ENCODE results near the gene NOS1AP.

DNA sequence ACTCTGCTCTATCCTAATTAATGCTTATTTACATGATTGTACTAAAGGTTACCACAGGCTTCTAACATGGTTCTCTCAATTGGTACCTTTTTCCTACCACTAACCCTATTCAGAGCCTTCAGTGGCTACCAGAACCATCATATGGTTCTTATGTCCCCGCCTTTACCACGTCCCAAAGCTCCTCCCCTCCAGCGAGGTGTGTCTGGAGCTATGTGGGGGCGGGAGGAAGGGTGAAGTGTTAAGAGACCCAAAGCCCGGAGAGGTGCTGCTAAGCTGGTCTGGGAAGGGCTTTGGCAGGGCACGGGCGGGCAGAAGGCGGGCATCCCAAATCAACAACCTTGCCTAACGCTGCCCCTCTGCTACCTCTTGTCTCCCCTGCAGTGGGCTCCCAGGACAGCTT lies 297.2 kb downstream of the NOS1AP start:
- TF ChIP-seq POLR2AphosphoS5 (IDR thresholded peaks at IDR 0.05; ENCODE audit: low read depth, low read length), result no peak
- TF ChIP-seq POLR2A (IDR thresholded peaks at IDR 0.05; ENCODE audit: low read depth, low read length), result no peak
- no peak for TF ChIP-seq TAF1 (IDR thresholded peaks at IDR 0.05; ENCODE audit: low read depth, low read length)
